Keratinocyte (primary cell): ENCODE data around the gene HOMER1.

Source experiments
- EZH2 ChIP-seq: IDR thresholded peaks from one replicate; pipeline ENCODE4 v1.6.1; 2012; ENCODE audit warnings: inconsistent platforms, mild to moderate bottlenecking, low read length, moderate library complexity
- TF ChIP-seq, protein P1 (sequence below), 3 experiments: IDR thresholded peaks in 1 of 3; conservative IDR thresholded peaks in 1 of 3; optimal IDR thresholded peaks in 1 of 3; 2 replicates in 2 of 3; 3 replicates in 1 of 3; pipeline versions ENCODE3 to v1.5.1; 2011; ENCODE audit warnings: low read length in 3 of 3, mild to moderate bottlenecking in 3 of 3, moderate library complexity in 2 of 3, control low read depth in 1 of 3, inconsistent platforms in 1 of 3; ENCODE audit not compliant: insufficient read depth in 2 of 3; ENCODE audit errors: extremely low read depth in 1 of 3

- TF ChIP-seq, protein P1, sequence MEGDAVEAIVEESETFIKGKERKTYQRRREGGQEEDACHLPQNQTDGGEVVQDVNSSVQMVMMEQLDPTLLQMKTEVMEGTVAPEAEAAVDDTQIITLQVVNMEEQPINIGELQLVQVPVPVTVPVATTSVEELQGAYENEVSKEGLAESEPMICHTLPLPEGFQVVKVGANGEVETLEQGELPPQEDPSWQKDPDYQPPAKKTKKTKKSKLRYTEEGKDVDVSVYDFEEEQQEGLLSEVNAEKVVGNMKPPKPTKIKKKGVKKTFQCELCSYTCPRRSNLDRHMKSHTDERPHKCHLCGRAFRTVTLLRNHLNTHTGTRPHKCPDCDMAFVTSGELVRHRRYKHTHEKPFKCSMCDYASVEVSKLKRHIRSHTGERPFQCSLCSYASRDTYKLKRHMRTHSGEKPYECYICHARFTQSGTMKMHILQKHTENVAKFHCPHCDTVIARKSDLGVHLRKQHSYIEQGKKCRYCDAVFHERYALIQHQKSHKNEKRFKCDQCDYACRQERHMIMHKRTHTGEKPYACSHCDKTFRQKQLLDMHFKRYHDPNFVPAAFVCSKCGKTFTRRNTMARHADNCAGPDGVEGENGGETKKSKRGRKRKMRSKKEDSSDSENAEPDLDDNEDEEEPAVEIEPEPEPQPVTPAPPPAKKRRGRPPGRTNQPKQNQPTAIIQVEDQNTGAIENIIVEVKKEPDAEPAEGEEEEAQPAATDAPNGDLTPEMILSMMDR (optimal IDR thresholded peaks at IDR 0.05 in 1 of 3, IDR thresholded peaks at IDR 0.05 in 1 of 3, conservative IDR thresholded peaks at IDR 0.05 in 1 of 3; ENCODE audit: extremely low read depth in 1 of 3, insufficient read depth in 2 of 3, low read length in 3 of 3) = no peak
- TF ChIP-seq EZH2 = no peak
These were observed 27.0 kb upstream of the HOMER1 start for GRCh38 chr5:79540939-79541338.
